Stimulated activated CD4-positive, alpha-beta T cell treated with anti-CD3 and anti-CD28 coated beads, TNF-alpha, amount 100 ng/mL, for 4 hours (primary cell): Measurements from ENCODE around the gene FXYD3.
"Not testable (repeated sequence)": the region's sequence is repeated elsewhere in the genome, so short reads cannot be mapped to it uniquely, and the experiment has no call there.

Source experiments
- DNase-seq, 3 experiments: peaks; one replicate each; pipeline ENCODE4 v3.0.0-alpha.2; 2020; ENCODE audit warnings: low read depth in 3 of 3

The FXYD3 gene

DNA sequence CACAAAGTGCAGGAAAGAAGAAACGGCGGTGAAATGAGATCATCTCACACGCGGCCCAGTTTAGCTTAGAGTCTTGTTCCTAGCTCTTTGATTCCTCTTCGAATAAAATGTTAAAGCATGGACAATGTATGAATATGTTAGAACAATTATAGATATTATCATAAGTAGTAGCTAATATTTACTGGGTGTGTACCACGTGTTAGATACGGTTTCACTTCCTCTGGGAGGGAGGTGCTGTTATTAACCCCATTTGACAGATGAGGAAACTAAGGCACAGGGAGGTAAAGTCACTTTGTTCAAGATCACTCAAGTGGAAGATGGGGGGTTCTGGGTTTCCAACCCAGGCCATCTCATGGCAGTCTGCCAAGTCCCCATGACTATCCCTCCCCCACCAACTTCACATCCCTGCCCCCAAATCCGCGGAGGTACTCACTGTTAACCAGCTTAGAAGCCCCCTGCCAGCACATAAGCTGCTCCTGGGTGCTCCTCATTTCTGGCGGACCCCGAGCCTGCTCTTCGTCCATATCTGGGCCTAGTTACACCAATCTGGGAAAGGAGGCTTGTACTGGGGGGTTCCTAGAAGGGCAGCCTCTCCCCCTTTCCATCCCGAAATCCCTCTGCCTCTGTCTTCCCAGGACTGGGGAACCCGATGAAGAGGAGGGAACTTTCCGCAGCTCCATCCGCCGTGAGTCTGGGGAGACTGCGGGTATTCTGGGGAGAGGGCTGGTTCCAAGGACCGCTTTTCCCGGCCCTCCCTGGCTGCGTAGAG is 26.4 kb downstream of the FXYD3 start:
- DNase-seq, result no peak

DNA sequence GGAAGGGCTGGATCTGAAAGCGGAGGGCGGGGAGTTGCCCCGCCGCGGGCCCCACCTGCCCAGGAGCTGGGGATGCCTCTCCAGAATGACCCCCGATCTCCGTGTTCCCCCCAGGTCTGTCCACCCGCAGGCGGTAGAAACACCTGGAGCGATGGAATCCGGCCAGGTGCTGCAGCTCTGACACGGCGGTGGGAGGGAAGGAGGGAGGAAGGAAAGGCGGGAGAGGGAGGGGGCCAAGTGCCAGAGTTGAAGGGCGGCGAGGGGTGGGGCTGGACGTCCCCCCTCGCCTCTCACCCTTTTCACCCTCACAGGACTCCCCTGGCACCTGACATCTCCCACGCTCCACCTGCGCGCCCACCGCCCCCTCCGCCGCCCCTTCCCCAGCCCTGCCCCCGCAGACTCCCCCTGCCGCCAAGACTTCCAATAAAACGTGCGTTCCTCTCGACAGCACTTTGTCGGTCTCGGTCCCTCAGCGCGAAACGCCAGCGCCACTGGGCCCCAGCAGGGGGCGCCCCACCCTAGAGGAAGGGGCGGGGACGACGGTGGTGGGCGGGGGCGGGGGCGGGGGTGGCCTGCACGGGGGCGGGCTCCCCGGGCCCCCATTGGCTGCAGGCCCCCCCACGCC is 27.1 kb downstream of the FXYD3 start:
- peak; percentile 44 to 60 (median 46) for DNase-seq

DNA sequence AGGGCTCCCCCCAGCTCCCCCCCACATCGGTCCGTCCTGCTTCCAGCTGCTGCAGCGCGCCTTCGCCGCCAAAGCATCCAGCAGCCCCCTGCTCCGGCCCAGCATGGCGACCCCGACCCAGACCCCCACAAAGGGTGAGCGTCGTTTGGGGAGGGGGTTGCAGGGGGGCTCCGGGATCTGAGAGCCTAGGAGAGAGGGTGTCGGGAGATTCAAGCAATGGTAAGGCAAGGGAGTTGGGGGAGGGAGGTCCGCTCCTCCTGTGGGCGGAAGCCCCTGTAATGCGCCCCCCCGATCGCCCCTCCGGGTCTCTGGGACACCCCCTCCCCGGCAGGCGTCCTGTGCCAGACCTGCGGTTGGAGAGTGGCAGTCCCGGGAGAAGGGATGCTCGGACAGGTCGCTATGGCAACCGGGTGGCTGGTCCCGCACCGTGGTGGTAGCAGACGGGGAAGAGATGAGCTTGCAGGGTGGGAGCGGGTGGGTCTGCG is 27.6 kb downstream of the FXYD3 start, which contains the start of gene FXYD7:
Gene FXYD7, plus strand, starts transcription at position 25 of the 485 bp plus-strand sequence. Its CDS starts 79 bp downstream, at position 104.
- DNase-seq, result no peak

DNA sequence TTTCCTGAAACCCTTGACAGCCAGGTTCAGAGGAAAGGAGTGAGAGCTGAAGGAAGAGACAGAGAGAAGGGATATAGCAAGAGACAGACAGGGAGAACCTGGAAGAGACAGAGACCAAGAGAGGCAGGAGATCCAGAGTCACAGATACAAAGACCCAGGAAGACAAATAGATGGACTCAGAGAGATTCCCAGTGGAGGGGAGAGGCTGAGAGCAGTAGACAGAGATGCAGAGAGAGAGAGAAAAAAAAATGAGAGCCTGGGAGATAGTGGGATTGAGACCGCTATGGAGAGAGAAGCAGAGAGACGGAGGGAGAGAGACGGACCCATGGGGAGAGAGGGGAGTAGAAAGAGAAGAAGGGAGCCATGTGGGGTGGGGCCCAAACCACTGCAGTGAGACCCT is 28.2 kb downstream of the FXYD3 start:
- DNase-seq, result no peak

DNA sequence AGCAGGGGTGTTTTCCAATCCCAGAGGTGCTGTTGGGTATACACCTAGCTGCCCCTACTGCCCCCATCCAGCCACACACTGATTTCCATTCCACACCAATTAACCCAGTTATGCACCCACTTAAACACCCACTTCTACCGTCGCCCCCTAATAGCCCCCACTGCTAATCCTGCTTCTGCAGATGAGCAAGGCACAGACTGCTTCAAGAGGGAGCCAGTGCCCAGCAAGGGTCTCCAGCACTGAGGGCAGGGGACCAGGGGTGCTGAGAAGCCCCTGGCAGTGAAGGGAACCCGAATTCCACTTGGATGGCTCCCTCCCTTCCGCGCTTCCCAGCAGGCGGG is 28.6 kb downstream of the FXYD3 start:
- DNase-seq, result no peak

DNA sequence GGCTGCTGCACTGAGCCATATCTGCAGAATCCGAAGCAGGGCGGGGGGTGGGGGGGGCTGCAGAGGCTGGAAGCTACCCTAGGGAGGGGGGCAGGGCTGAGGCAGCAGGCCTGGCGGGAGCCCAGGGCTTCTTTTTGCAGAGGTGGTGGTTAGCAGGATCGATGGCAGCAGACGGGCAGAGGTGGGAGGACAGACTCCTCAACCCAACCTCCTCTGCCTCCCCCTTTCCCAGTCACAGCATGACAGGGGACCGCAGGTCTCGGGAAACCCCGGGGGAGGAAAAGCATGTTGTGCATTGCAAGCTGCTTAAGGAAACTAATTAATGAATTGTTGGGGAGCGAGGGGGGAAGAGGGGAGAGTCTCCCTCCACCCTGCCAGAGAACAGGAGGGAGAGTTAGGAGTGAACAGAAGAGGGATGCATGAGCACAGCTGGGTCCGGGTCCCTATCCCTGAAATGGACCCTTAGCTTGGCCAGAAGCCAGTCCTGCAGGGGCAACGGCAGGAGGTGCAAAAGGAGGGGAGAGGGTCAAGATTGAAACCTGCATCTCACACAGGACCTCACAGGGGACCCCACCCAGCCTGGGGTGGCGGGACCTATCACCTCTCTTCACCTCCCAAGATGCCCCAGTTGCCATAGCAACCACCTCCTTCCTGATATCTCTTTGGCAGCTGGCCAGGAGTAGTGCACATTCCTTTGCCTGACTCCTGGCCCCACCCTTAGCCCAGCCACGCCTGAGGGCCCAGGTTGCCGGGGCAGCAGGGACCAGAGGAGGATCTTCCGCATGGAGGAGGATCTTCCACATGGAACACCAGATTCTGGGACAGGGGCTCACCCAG is 29.2 kb downstream of the FXYD3 start:
- no peak for DNase-seq

DNA sequence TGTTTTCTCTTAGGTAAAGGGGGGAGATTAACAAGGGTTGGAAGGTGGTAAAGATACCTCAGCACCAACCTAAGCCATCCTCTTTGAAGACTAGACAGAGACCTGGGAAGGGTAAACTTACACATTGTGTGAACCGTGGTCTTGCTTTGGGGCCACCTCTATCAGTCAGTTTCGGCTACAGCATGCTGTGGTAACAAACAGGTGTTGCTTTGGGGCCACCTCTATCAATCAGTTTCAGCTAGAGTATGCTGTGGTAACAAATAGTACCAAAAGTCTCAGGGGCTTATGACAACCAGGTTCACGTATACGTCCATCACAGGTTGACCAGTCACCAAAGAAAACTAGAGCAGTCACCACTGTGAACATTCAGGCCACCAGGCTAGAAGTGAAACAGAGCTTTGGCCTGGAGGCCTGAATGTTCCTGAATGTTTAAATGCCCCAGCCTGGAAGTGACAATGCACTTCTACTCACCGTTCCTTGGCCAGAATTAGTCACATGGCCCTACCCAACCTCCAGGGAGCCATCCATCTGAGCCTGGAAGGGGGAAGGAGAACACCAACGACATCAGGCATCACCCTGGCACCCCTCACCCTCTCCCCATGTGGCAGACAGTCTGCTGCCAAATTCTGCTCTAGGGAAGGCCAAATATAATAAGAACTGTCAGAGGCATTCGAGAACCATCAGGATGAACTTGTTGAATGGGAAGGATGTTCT is 31.3 kb downstream of the FXYD3 start:
- no peak for DNase-seq

DNA sequence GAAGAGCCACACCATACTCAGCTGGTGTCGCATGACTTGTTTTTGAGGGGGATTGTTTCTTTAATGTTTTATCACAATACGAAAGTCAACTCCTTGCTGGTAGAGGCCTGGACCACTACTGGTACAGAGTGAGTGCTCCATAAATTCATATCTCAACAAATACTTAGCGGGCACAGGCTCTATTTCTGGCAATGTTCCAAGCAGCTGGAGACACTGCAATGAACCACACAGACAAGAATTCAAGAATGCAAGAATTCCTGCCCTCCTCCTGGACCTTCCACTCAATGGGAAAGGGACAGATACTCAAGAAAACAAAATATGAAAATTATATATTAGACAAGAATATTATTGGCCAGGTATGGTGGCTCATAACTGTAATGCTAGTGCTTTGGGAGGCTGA is 33.8 kb downstream of the FXYD3 start:
- no peak for DNase-seq

DNA sequence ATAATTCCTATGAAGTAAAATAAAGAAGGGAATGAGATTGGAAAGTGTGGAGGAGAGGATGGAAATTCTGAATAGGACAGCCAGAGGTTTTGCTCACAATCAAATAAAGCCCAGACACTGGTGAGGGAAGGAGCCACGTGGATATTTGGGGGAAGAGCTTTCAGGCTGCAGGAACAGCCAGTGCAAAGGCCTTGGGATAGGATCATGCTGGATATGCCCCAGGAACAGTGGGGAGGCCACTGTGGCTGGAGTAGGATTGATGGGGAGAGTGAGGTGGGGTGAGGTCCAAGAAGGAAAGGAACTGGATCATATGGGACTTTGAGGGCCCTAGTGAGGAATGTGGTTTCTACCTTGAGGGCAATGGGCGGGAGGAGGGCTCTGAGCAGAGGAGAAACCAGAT is 34.8 kb downstream of the FXYD3 start:
- no peak for DNase-seq

DNA sequence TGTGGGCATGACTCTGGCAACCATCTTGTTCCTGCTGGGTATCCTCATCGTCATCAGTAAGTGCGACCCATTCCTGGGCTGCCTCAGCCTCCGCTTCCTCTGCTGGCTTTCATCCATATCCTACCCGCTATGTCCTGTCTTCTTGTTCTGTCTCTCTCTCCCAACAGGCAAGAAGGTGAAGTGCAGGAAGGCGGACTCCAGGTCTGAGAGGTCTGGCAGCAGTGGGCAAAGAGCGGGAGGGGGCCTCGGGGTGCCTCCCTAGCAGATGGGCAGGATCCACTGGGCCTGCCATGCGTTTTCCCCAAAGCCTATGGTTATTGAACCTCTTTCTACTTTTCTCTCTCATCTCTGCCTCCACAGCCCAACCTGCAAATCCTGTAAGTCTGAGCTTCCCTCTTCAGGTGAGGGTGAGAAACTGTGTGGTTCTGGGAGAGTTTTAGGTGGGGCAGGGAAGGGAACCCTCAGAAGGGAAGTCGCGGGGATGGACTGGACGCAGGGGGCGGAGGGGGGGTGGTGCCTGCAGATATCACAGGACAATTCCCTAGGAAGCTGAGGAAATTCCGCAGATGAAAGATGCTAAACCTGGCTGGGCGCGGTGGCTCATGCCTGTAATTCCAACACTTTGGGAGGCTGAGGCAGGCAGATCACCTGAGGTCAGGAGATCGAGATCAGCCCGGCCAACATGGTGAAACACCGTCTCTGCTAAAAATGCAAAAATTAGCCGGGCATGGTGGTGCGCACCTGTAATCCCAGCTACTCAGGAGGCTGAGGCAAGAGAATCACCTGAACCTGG is 35.8 kb downstream of the FXYD3 start:
- no peak for DNase-seq

DNA sequence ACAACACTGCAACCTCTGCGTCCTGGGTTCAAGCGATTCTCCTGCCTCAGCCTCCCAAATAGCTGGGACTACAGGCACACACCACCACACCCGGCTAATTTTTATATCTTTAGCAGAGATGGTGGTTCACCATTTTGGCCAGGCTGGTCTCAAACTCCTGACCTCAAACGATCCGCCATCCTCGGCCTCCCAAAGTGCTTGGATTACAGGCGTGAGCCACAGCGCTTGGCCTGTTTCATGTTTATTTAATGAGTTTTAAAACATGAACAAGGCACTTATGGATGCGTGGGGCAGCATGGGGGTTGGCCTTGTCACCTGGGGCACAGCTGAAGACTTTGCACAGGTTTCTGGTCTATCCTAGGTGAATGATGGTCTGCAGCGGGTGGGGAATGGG is 37.5 kb downstream of the FXYD3 start:
- not testable (repeated sequence) for DNase-seq

DNA sequence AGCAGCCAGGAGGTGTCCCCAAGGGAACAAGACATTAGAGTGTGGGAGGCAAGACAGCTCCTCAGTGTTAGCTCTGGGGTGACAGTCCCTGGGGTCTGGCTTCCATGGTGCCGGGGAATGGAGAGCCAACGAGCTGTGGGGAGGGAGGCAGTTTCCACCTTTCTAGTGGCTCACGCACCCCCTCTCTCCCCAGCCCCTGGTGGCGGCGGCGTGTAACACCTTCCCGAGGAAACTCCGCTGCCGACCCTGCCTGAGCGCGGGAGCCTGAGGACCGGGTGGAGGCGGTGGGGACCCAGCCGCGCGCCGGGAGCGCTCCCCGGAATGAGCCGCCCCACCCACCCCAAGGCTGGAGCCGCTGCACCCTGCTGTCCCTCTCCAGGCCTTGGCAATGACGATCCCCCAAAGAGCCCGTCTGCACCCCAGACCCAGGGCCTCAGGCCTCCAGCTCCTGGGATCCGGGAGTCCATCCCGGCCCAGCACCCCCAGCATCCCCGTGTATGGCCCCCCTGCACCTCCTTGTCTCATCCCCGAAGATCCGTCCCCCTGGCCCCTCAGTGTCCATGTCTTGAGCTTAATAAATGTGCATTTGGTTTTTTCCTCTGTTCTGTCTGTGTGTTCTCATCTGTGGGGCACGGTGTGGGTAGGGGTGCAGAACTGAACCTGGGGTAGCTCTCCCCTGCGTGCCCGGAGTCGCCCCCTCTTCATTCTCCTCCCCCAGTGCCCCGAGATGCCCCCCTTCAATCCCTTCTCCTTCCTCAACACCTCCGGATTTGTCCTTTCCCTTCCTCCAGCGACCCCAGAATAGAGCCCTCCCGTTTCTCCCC is 38.3 kb downstream of the FXYD3 start:
- peak; percentile 61 to 64 (median 63) for DNase-seq

DNA sequence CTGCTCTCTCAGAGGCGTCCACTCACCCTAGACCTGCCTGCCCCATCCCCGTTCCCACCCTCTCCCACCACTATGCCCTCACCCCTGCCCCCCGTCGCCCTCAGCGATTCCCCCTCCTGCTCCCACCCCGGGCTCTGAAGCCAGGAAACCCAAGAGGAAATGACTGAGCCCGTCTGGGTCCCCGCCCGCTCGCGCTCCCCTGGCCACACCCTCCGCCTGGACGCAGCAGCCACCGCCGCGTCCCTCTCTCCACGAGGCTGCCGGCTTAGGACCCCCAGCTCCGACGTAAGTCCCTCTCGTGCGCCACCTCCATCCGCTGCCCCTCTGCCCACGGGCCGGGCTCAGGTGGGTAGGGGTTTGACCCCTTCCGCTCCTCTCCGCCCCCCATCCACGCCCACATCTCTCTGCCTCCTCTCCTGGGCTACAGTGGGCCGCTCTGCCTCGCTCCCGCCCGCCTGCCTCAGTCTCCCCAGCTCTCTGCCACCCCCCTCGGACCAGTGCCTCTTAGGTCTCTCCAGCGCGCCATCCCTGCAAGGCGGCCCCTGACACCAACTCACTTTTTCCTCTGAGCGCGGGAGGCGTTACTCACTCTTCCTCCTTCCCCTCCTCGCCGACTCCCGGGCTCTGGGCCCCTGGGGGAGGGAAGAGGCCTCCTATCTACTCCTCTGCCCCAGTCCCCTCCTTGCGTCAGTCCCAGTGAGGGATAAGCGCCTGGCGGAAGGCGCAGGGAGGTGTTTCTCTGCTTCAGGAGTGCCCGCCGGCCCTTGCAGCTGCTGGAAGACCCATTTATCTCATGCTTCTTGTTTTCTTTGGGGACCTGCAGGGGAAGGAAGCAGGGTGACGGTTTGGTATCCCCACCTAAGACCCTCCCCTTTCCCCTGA is 39.1 kb downstream of the FXYD3 start, which contains the start of gene FXYD5:
Gene FXYD5, plus strand, starts transcription at position 211 of the 882 bp plus-strand sequence. CDS start 816 bp downstream, outside the sequence.
- DNase-seq, result peak; percentile 76 to 81 (median 80)

DNA sequence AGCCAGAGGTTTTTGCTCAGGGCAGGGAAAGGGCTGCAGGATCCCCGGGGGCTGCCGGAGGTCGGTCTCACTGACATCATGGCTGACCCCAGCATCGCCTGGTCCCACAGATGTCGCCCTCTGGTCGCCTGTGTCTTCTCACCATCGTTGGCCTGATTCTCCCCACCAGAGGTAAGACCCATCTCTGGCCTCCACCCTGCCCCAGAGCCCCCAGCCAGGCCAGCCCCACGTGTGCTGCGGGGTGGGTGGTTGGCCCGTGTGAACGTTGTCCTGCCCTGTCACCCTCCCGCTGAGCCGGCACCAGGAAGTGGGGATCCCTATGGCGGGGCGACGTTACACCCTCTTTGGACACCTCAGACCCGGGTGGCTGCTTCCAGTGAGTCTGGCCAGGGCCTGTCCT is 39.8 kb downstream of the FXYD3 start:
- DNase-seq, result no peak

DNA sequence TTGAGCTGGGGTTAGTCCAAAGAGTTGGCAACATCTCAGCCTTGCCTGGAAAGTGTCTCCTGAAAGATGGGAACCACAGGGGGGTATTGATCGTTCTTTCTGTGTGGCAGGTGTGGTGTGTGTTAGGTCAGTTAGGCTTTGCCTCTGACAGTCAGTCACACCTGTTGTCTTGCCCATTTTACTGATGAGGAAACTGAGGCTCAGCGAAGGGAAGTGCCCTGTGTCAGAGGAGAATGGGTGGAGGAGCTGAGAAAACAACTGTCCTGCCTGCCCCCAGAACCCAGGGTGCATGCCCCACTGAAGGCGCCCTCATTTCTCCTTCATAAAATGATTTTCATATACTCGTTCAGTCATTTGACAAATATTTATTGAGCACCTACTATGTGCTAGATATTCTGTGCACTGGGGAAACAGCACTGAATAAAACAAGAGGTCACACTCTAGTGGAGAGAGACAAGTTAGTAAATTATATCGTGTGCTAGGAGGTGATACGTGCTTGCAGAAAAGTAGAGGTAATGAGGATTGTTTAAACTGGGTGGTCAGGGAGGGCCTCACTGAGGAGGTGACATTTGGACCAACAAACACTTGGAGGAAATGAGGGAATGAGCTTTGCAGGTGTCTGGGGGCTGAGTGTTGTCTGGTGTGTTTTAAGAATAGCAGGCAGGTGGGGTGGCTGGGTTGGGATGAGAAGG is 40.5 kb downstream of the FXYD3 start:
- DNase-seq, result no peak

DNA sequence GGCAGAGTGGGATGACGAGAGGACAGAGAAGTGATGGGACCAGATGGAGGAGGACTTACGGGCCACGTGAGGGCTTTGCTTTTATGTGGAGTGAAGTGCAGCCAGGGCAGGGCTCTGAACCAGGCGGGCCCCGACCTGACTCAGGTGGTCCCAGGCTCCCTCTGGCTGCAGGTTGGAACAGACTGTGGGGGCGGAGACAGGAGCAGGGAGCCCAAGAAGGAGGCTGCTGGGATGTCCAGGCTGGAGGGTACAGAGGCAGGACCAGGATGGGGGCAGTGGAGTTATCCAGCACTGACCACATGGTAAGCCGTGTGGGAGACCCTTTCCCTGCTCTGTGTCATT is 41.0 kb downstream of the FXYD3 start:
- no peak for DNase-seq

DNA sequence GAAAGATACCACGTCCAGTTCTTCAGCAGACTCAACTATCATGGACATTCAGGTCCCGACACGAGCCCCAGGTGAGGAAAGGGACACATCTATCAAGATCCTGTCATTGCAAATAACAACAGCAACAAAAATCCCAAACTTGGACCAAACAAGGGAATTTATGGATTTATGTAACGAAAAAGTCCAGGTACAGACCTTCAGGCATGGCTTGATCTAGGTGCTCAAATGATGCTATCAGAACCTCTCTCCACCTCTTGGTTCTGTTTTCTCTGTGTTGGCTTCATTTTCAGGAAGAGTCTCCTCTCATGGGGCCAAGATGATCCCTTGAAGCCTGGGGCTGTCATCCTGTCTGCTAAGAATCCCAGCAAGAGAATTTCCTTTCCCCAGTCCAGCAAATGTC is 41.8 kb downstream of the FXYD3 start:
- DNase-seq, result no peak

DNA sequence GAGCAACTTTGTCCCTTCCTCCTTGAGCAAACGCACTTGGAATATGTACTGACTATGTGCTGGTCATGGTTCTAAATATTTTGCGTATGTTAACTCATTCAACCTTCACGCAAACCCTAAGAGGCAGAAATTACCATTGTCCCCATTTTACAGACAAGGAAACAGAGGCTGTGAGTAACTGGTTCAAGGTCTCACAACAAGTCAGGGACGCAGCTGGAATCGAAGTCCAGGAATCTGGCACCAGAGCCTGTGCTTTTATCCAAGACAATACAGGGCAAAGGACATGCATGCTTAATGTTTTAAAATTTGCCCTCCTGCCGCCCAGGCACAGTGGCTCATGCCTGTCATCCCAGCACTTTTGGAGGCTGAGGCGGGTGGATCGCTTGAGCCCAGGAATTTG is 44.0 kb downstream of the FXYD3 start:
- DNase-seq, result no peak
